WTC11 (cell line): ENCODE data around the gene FTH1. TPM values are rescaled to one million over a fixed set of nuclear protein-coding genes. Genes with fewer than 3 reads are reported as not detected.

ENCODE experiments used
- ATAC-seq: fragments of 200-7000 bp; cut with Tn5 transposase; 2 replicates; pipeline ENCODE4 v1.10.0; 2021; ENCODE audit warnings: mild to moderate bottlenecking, moderate library complexity
- CTCF ChIA-PET: fragments of 300-600 bp; sonication (Branson Sonifier 250); formaldehyde crosslinking; loops from one replicate; lab custom pipeline; 2021; ENCODE audit warnings: antibody characterized with exemption; lab: Charles Lee
- POLR2A ChIA-PET: fragments of 350-600 bp; sonication (Branson Sonifier 250); formaldehyde crosslinking; loops from one replicate; lab custom pipeline; 2021; ENCODE audit warnings: antibody characterized with exemption; lab: Charles Lee
- DNase-seq: peaks from one replicate; pipeline ENCODE4 v3.0.0; 2021; ENCODE audit warnings: low spot score
- H3K27ac Mint-ChIP-seq: 2 replicates; pipeline ENCODE4 v1.8.0; 2021; ENCODE audit warnings: mixed read lengths
- H3K27me3 Mint-ChIP-seq: 2 replicates; pipeline ENCODE4 v1.8.0; 2021; ENCODE audit warnings: low read depth, mild to moderate bottlenecking, moderate library complexity, mixed read lengths
- H3K36me3 Mint-ChIP-seq: 2 replicates; pipeline ENCODE4 v1.8.0; 2021; ENCODE audit warnings: mixed read lengths
- H3K4me1 Mint-ChIP-seq: 2 replicates; pipeline ENCODE4 v1.8.0; 2022; ENCODE audit warnings: mixed read lengths
- H3K4me3 Mint-ChIP-seq: 2 replicates; pipeline ENCODE4 v1.8.0; 2021; ENCODE audit warnings: mild to moderate bottlenecking, moderate library complexity, mixed read lengths
- H3K9me3 Mint-ChIP-seq: 2 replicates; pipeline ENCODE4 v1.8.0; 2021; ENCODE audit warnings: mixed read lengths
- E2F5 ChIP-seq: sonication (generic); formaldehyde crosslinking; IDR thresholded peaks from 2 replicates; pipeline ENCODE4 v1.8.1; 2022; ENCODE audit warnings: mild to moderate bottlenecking, moderate library complexity, missing genetic modification reagents
- GRHL2 ChIP-seq: fragments of 250-450 bp; sonication (Bioruptor Pico); IDR thresholded peaks from 2 replicates; pipeline ENCODE4 v1.8.0; 2022; ENCODE audit warnings: mild to moderate bottlenecking, moderate library complexity; ENCODE audit not compliant: insufficient replicate concordance, severe bottlenecking
- HMGA2 ChIP-seq: fragments of 250-450 bp; sonication (Bioruptor Pico); IDR thresholded peaks from 2 replicates; pipeline ENCODE4 v1.4.0; 2021; ENCODE audit warnings: mild to moderate bottlenecking, moderate library complexity
- RORB ChIP-seq: fragments of 250-450 bp; sonication (Bioruptor Pico); IDR thresholded peaks from 2 replicates; pipeline ENCODE4 v1.9.0; 2021; ENCODE audit warnings: mild to moderate bottlenecking
- STAT6 ChIP-seq: sonication (generic); formaldehyde crosslinking; conservative IDR thresholded peaks from 2 replicates; pipeline ENCODE4 v1.8.1; 2023; ENCODE audit warnings: mild to moderate bottlenecking, low read depth, missing genetic modification reagents, moderate library complexity
- TEAD4 ChIP-seq: sonication (generic); formaldehyde crosslinking; IDR thresholded peaks from 2 replicates; pipeline ENCODE4 v1.8.0; 2022; ENCODE audit warnings: mild to moderate bottlenecking, missing genetic modification reagents
- ZNF317 ChIP-seq: sonication (generic); formaldehyde crosslinking; IDR thresholded peaks from 2 replicates; pipeline ENCODE4 v1.8.1; 2023; ENCODE audit warnings: low read depth, mild to moderate bottlenecking, moderate library complexity, missing genetic modification reagents, borderline replicate concordance
- ZNF671 ChIP-seq: fragments of 250-450 bp; sonication (Bioruptor Pico); IDR thresholded peaks from 2 replicates; pipeline ENCODE4 v1.8.0; 2021; ENCODE audit warnings: mild to moderate bottlenecking
- total RNA-seq: library from RNA; stranded (reverse); gene quantifications from 3 replicates; pipeline ENCODE4 v1.2.3, GENCODE V29; 2021
- TF ChIP-seq, protein P1 (sequence below): fragments of 200-600 bp; IDR thresholded peaks from 2 replicates; pipeline ENCODE4 v1.8.0; 2022; ENCODE audit warnings: antibody characterized with exemption
- TF ChIP-seq, protein P2 (sequence below): fragments of 250-450 bp; sonication (Bioruptor Pico); IDR thresholded peaks from 2 replicates; pipeline ENCODE4 v1.9.0; 2021; ENCODE audit warnings: mild to moderate bottlenecking
- TF ChIP-seq, protein P3 (sequence below): sonication (generic); formaldehyde crosslinking; IDR thresholded peaks from 2 replicates; pipeline ENCODE4 v1.8.1; 2023; ENCODE audit warnings: mild to moderate bottlenecking, missing genetic modification reagents, borderline replicate concordance
- TF ChIP-seq, protein P4 (sequence below): sonication (generic); formaldehyde crosslinking; IDR thresholded peaks from 2 replicates; pipeline ENCODE4 v1.8.0; 2023; ENCODE audit warnings: missing genetic modification reagents

The FTH1 gene
- total RNA-seq, 1 experiment from 2014 or later, result 1,108 TPM

- TF ChIP-seq, protein P1, sequence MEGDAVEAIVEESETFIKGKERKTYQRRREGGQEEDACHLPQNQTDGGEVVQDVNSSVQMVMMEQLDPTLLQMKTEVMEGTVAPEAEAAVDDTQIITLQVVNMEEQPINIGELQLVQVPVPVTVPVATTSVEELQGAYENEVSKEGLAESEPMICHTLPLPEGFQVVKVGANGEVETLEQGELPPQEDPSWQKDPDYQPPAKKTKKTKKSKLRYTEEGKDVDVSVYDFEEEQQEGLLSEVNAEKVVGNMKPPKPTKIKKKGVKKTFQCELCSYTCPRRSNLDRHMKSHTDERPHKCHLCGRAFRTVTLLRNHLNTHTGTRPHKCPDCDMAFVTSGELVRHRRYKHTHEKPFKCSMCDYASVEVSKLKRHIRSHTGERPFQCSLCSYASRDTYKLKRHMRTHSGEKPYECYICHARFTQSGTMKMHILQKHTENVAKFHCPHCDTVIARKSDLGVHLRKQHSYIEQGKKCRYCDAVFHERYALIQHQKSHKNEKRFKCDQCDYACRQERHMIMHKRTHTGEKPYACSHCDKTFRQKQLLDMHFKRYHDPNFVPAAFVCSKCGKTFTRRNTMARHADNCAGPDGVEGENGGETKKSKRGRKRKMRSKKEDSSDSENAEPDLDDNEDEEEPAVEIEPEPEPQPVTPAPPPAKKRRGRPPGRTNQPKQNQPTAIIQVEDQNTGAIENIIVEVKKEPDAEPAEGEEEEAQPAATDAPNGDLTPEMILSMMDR, result no peak
Measured at GRCh38 chr11:61958590-61958989, 8.8 kb downstream of the FTH1 start (continued).

GRCh38 chr11:61957021-61957770 lies 10.2 kb downstream of the FTH1 start:
- Mint-ChIP-seq H3K36me3 (no peaks in the 10 kb centered on the region), H3K4me1 (peaks cover 5% of the 10 kb centered on the region; the same call in 1 of the 2 replicates), H3K27me3 (peaks cover 26% of the 10 kb centered on the region), H3K27ac (no peak overlapping the region), H3K9me3 (no peaks in the 10 kb centered on the region), H3K4me3 (no peak overlapping the region)
- TF ChIP-seq HMGA2 (CRISPR knock-in tag), result no peak
- TF ChIP-seq RORB (CRISPR knock-in tag), result no peak
- TF ChIP-seq, protein P2, sequence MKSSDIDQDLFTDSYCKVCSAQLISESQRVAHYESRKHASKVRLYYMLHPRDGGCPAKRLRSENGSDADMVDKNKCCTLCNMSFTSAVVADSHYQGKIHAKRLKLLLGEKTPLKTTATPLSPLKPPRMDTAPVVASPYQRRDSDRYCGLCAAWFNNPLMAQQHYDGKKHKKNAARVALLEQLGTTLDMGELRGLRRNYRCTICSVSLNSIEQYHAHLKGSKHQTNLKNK (CRISPR knock-in tag), result no peak
- TF ChIP-seq GRHL2 (CRISPR knock-in tag), result no peak
- TF ChIP-seq, protein P3, sequence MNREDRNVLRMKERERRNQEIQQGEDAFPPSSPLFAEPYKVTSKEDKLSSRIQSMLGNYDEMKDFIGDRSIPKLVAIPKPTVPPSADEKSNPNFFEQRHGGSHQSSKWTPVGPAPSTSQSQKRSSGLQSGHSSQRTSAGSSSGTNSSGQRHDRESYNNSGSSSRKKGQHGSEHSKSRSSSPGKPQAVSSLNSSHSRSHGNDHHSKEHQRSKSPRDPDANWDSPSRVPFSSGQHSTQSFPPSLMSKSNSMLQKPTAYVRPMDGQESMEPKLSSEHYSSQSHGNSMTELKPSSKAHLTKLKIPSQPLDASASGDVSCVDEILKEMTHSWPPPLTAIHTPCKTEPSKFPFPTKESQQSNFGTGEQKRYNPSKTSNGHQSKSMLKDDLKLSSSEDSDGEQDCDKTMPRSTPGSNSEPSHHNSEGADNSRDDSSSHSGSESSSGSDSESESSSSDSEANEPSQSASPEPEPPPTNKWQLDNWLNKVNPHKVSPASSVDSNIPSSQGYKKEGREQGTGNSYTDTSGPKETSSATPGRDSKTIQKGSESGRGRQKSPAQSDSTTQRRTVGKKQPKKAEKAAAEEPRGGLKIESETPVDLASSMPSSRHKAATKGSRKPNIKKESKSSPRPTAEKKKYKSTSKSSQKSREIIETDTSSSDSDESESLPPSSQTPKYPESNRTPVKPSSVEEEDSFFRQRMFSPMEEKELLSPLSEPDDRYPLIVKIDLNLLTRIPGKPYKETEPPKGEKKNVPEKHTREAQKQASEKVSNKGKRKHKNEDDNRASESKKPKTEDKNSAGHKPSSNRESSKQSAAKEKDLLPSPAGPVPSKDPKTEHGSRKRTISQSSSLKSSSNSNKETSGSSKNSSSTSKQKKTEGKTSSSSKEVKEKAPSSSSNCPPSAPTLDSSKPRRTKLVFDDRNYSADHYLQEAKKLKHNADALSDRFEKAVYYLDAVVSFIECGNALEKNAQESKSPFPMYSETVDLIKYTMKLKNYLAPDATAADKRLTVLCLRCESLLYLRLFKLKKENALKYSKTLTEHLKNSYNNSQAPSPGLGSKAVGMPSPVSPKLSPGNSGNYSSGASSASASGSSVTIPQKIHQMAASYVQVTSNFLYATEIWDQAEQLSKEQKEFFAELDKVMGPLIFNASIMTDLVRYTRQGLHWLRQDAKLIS, result no peak
- TF ChIP-seq ZNF317, result no peak
- TF ChIP-seq, protein P4, sequence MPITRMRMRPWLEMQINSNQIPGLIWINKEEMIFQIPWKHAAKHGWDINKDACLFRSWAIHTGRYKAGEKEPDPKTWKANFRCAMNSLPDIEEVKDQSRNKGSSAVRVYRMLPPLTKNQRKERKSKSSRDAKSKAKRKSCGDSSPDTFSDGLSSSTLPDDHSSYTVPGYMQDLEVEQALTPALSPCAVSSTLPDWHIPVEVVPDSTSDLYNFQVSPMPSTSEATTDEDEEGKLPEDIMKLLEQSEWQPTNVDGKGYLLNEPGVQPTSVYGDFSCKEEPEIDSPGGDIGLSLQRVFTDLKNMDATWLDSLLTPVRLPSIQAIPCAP (CRISPR knock-in tag), result no peak
- DNase-seq (no peak), ATAC-seq (no peak)
- CTCF ChIA-PET, result interaction anchor here (1.3 kb wide), 1 partner anchor 9 kb away, joined by 4 read pairs; no protein-coding TSS in a partner anchor
- POLR2A ChIA-PET, result no interaction called here

DNA sequence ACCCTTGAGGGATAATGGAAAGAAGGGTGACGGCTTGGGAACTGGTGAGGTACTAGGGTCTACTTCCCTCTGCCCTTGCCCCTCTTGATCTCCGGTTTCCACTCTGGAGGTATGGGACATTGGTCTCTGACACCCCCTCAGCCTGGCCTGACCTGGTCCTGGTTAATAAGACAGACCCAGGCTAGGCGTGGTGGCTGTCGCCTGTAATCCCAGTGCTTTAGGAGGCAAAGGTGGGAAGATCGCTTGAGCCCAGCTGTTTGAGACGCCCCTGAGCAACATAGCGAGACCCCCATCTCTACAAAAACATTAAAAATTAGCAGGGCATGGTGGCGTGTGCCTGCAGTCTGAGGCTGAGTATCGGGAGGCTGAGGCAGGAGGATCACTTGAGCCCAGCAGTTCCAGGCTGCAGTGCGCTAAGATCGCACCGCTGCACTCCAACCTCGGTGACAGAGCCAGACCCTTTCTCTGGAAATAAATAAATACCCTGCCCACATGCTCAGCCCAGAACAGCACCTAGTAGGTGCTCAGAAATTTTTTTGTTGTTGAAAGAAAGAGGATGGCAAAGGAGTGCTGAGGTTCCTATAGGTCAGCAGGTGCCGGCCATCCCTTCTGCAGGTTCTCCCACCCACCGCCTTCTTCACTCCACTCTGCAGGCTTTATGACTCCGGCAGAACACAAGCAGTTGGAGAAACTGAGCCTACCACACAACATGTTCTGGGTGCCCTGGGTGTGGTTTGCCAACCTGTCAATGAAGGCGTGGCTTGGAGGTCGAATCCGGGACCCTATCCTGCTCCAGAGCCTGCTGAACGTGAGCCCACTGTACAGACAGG lies 11.0 kb downstream of the FTH1 start:
- Mint-ChIP-seq H3K4me1 (peaks cover 5% of the 10 kb centered on the region; the same call in 1 of the 2 replicates), H3K36me3 (no peaks in the 10 kb centered on the region), H3K4me3 (peak overlapping the region; percentile 68), H3K27ac (peak overlapping the region; percentile 36; the same call in 1 of the 2 replicates), H3K27me3 (peaks cover 26% of the 10 kb centered on the region), H3K9me3 (no peaks in the 10 kb centered on the region)
- ChIA-PET CTCF (interaction anchor here (1.9 kb wide), 1 partner anchor 125 kb away, joined by 24 read pairs; no protein-coding TSS in a partner anchor), POLR2A (no interaction called here)
- ATAC-seq (no peak), DNase-seq (no peak)
- TF ChIP-seq ZNF671 (no peak), E2F5 (CRISPR knock-in tag) (no peak), TEAD4 (no peak), STAT6 (CRISPR knock-in tag) (no peak)
